IMR-90 (cell line): ENCODE results near the gene KDM2B. TPM values are rescaled to one million over a fixed set of nuclear protein-coding genes. Genes with fewer than 3 reads are reported as not detected.
A peak's percentile ranks its signal among the peaks of the same experiment; 100 is the strongest.

Experiments used
- ATAC-seq: fragments of 200-7000 bp; cut with Tn5 transposase; 2 replicates; pipeline ENCODE4 v1.9.1; 2020; ENCODE audit warnings: low read depth, mild to moderate bottlenecking, moderate library complexity
- BruUV-seq: library from RNA; stranded (reverse); fragments of 400-500 nt; replicated peaks from 2 replicates; lab custom pipeline; 2021; lab: Mats Ljungman, UMichigan
- CTCF ChIA-PET: fragments of 300-600 bp; formaldehyde crosslinking; extraction: SDS; loops from one replicate; lab custom pipeline; 2021; ENCODE audit warnings: antibody characterized with exemption; lab: Yijun Ruan, JAX
- POLR2A ChIA-PET: fragments of 300-600 bp; sonication (Branson Sonifier 250); formaldehyde crosslinking; loops from one replicate; lab custom pipeline; 2022; ENCODE audit warnings: antibody characterized with exemption; ENCODE audit not compliant: unreplicated experiment; lab: Charles Lee
- DNase-seq: peaks from one replicate; pipeline ENCODE4 v3.0.0; 2013
- H2AFZ ChIP-seq: replicated peaks from 2 replicates; pipeline ENCODE3; 2013; ENCODE audit warnings: low read length, mild to moderate bottlenecking; ENCODE audit not compliant: poor library complexity
- H2AK5ac ChIP-seq: 2 replicates; pipeline ENCODE4 v1.6.1; 2013; ENCODE audit warnings: low read depth, low read length, inconsistent platforms
- H2AK9ac ChIP-seq: replicated peaks from 2 replicates; pipeline ENCODE3; 2013; ENCODE audit warnings: mild to moderate bottlenecking, low read depth, low read length, moderate library complexity; ENCODE audit not compliant: poor library complexity
- H2BK120ac ChIP-seq: 2 replicates; pipeline ENCODE4 v1.6.1; 2013; ENCODE audit warnings: low read depth, low read length, inconsistent platforms
- H2BK15ac ChIP-seq: 3 replicates; pipeline ENCODE4 v1.6.1; 2013; ENCODE audit warnings: low read depth, low read length, inconsistent platforms
- H2BK20ac ChIP-seq: 2 replicates; pipeline ENCODE4 v1.6.1; 2013; ENCODE audit warnings: low read depth, mild to moderate bottlenecking, inconsistent platforms, low read length, moderate library complexity
- H2BK5ac ChIP-seq: 2 replicates; pipeline ENCODE4 v1.6.1; 2013; ENCODE audit warnings: mild to moderate bottlenecking, low read depth, low read length, inconsistent platforms; ENCODE audit not compliant: poor library complexity, severe bottlenecking
- H3K14ac ChIP-seq: replicated peaks from 2 replicates; pipeline ENCODE4 v1.6.1; 2013; ENCODE audit warnings: low read depth, low read length, inconsistent platforms
- H3K18ac ChIP-seq: 2 replicates; pipeline ENCODE4 v1.6.1; 2013; ENCODE audit warnings: low read depth, low read length, control low read depth
- H3K23ac ChIP-seq: 2 replicates; pipeline ENCODE4 v1.6.1; 2013; ENCODE audit warnings: low read depth, low read length, inconsistent platforms
- H3K27ac ChIP-seq: 2 replicates; pipeline ENCODE4 v1.5.1; 2013; ENCODE audit warnings: mild to moderate bottlenecking, control low read depth, low read length; ENCODE audit not compliant: insufficient read depth
- H3K27me3 ChIP-seq: 2 replicates; pipeline ENCODE4 v1.6.1; 2013; ENCODE audit warnings: low read length; ENCODE audit not compliant: control insufficient read depth, insufficient read depth
- H3K36me3 ChIP-seq: 2 replicates; pipeline ENCODE4 v1.6.1; 2013; ENCODE audit warnings: low read length, mixed read lengths; ENCODE audit not compliant: control insufficient read depth, insufficient read depth
- H3K4ac ChIP-seq: 2 replicates; pipeline ENCODE4 v1.6.1; 2013; ENCODE audit warnings: low read depth, low read length, inconsistent platforms
- H3K4me1 ChIP-seq: 2 replicates; pipeline ENCODE4 v1.6.1; 2013; ENCODE audit warnings: low read length, mixed read lengths; ENCODE audit not compliant: control insufficient read depth, insufficient read depth
- H3K4me2 ChIP-seq: 2 replicates; pipeline ENCODE4 v1.6.1; 2013; ENCODE audit warnings: low read depth, mild to moderate bottlenecking, control low read depth, low read length, moderate library complexity
- H3K4me3 ChIP-seq: 2 replicates; pipeline ENCODE4 v1.5.1; 2013; ENCODE audit warnings: low read depth, mild to moderate bottlenecking, control low read depth, low read length, moderate library complexity; ENCODE audit not compliant: insufficient read depth
- H3K56ac ChIP-seq: 2 replicates; pipeline ENCODE4 v1.6.1; 2013; ENCODE audit warnings: low read length, inconsistent platforms; ENCODE audit not compliant: insufficient read depth; ENCODE audit errors: extremely low read depth
- H3K79me1 ChIP-seq, 2 experiments: 2 replicates each; pipeline ENCODE4 v1.6.1; 2013; ENCODE audit warnings: low read length in 2 of 2, inconsistent platforms in 1 of 2, low read depth in 1 of 2
- H3K9ac ChIP-seq: 2 replicates; pipeline ENCODE4 v1.6.1; 2013; ENCODE audit warnings: low read depth, low read length, control low read depth
- H3K9me1 ChIP-seq: 2 replicates; pipeline ENCODE4 v1.6.1; 2013; ENCODE audit warnings: low read length, inconsistent platforms; ENCODE audit not compliant: insufficient read depth
- H3K9me3 ChIP-seq: 2 replicates; pipeline ENCODE4 v1.6.1; 2013; ENCODE audit warnings: low read length; ENCODE audit not compliant: control insufficient read depth, insufficient read depth
- H4K20me1 ChIP-seq: 2 replicates; pipeline ENCODE4 v1.6.1; 2013; ENCODE audit warnings: low read length, inconsistent platforms; ENCODE audit not compliant: insufficient read depth
- H4K5ac ChIP-seq: 2 replicates; pipeline ENCODE4 v1.6.1; 2013; ENCODE audit warnings: mild to moderate bottlenecking, low read depth, low read length, control low read depth
- H4K8ac ChIP-seq, 2 experiments: 2 replicates each; pipeline ENCODE4 v1.6.1; 2013; ENCODE audit warnings: low read depth in 2 of 2, low read length in 2 of 2, control low read depth in 1 of 2, inconsistent platforms in 1 of 2
- H4K91ac ChIP-seq: 2 replicates; pipeline ENCODE4 v1.6.1; 2013; ENCODE audit warnings: low read depth, low read length, inconsistent platforms; ENCODE audit not compliant: insufficient read depth
- BHLHE40 ChIP-seq: fragments of 150-350 bp; IDR thresholded peaks from 2 replicates; pipeline ENCODE4 v1.6.1; 2016; ENCODE audit warnings: mild to moderate bottlenecking, low read depth, low read length
- CEBPB ChIP-seq: IDR thresholded peaks from 2 replicates; pipeline ENCODE4 v1.6.1; 2012; ENCODE audit warnings: low read depth, low read length, improper control_type of control experiment
- CHD1 ChIP-seq: IDR thresholded peaks from 2 replicates; pipeline ENCODE4 v1.6.1; 2012; ENCODE audit warnings: low read depth, low read length, improper control_type of control experiment
- CTCF ChIP-seq: conservative IDR thresholded peaks from 2 replicates; pipeline ENCODE4 v1.5.1; 2012; ENCODE audit warnings: mild to moderate bottlenecking, low read depth, low read length, improper control_type of control experiment
- ELK1 ChIP-seq: fragments of 150-350 bp; IDR thresholded peaks from 2 replicates; pipeline ENCODE4 v1.6.1; 2016; ENCODE audit warnings: low read depth, mild to moderate bottlenecking, low read length, moderate library complexity, borderline replicate concordance
- FOS ChIP-seq: fragments of 150-350 bp; IDR thresholded peaks from 2 replicates; pipeline ENCODE4 v1.6.1; 2016; ENCODE audit warnings: low read depth, low read length
- MAFK ChIP-seq: IDR thresholded peaks from 2 replicates; pipeline ENCODE4 v1.6.1; 2012; ENCODE audit warnings: low read depth, low read length, improper control_type of control experiment
- MAZ ChIP-seq: IDR thresholded peaks from 2 replicates; pipeline ENCODE4 v1.6.1; 2012; ENCODE audit warnings: low read depth, mild to moderate bottlenecking, low read length, improper control_type of control experiment, moderate library complexity, borderline replicate concordance
- MXI1 ChIP-seq: IDR thresholded peaks from 2 replicates; pipeline ENCODE4 v1.6.1; 2012; ENCODE audit warnings: low read depth, mild to moderate bottlenecking, low read length, moderate library complexity, borderline replicate concordance
- NFE2L2 ChIP-seq: fragments of 150-350 bp; IDR thresholded peaks from 2 replicates; pipeline ENCODE4 v1.6.1; 2016; ENCODE audit warnings: low read depth, mild to moderate bottlenecking, low read length
- POLR2A ChIP-seq: IDR thresholded peaks from 2 replicates; pipeline ENCODE4 v1.6.1; 2012; ENCODE audit warnings: mild to moderate bottlenecking, low read depth, low read length
- RAD21 ChIP-seq: IDR thresholded peaks from 2 replicates; pipeline ENCODE4 v1.6.1; 2012; ENCODE audit warnings: low read length, improper control_type of control experiment
- RCOR1 ChIP-seq: IDR thresholded peaks from 2 replicates; pipeline ENCODE4 v1.6.1; 2012; ENCODE audit warnings: mild to moderate bottlenecking, low read length, improper control_type of control experiment; ENCODE audit not compliant: insufficient replicate concordance
- RFX5 ChIP-seq: IDR thresholded peaks from 2 replicates; pipeline ENCODE4 v1.8.0; 2012; ENCODE audit warnings: low read depth, mild to moderate bottlenecking, low read length, moderate library complexity
- SMC3 ChIP-seq: fragments of 150-350 bp; IDR thresholded peaks from 2 replicates; pipeline ENCODE4 v1.6.1; 2016; ENCODE audit warnings: low read depth, mild to moderate bottlenecking, antibody characterized with exemption, low read length, moderate library complexity
- USF2 ChIP-seq: fragments of 150-350 bp; IDR thresholded peaks from 2 replicates; pipeline ENCODE4 v1.6.1; 2017; ENCODE audit warnings: mild to moderate bottlenecking, antibody characterized with exemption, low read length, low read depth
- WGBS, 2 experiments: methylation state at CpG; one replicate each; pipeline versions ENCODE4 v1.1.5 to v1.1.7; 2013; ENCODE audit warnings: missing lambda C conversion rate in 2 of 2; ENCODE audit not compliant: insufficient read length in 1 of 2; ENCODE audit errors: extremely low coverage in 2 of 2; 5-methylcytosine and 5-hydroxymethylcytosine counted together
- dilution Hi-C: fragments of 300-500 bp; cut with HindIII; formaldehyde crosslinking; loops from one replicate; pipeline ENCODE4 v1.14.3; 2018; ENCODE audit warnings: low sequenced_read_pairs; ENCODE audit not compliant: unreplicated experiment
- in situ Hi-C: fragments of 300-500 bp; cut with MboI; formaldehyde crosslinking; loops from 3 replicates; pipeline ENCODE4 v1.14.3; 2019; ENCODE audit warnings: low sequenced_read_pairs, inconsistent platforms, mixed read lengths
- intact Hi-C: fragments of 100-400 bp; cut with micrococcal nuclease; formaldehyde crosslinking; loops from 2 replicates; pipeline ENCODE4 v1.10.0; 2022
- polyA plus RNA-seq, 3 experiments: library from polyadenylated mRNA; depleted of rRNA; stranded (reverse); fragments of >200 nt; gene quantifications; 2 replicates each; pipeline ENCODE4 v1.2.3, GENCODE V29; 2012; ENCODE audit warnings: low replicate concordance in 1 of 3
- total RNA-seq: library from RNA; depleted of rRNA; stranded (reverse); fragments of >200 nt; gene quantifications from 2 replicates; pipeline ENCODE4 v1.2.3, GENCODE V29; 2012

Gene KDM2B
- total and polyA plus RNA-seq, 2 of the 4 experiments (the other 2 are of a cell fraction): 22.6 to 24.2 TPM

GRCh38 chr12:121520586-121521086, 60.2 kb downstream of the KDM2B start:
- no TSS peak for BruUV-seq
- H3K56ac ChIP-seq: no peak overlapping the region
- H4K5ac ChIP-seq: no peak overlapping the region
- H4K8ac ChIP-seq: no peak overlapping the region
- no peaks in the 10 kb centered on the region for H3K27me3 ChIP-seq
- no peak overlapping the region for H3K4me2 ChIP-seq
- no peak overlapping the region for H3K4ac ChIP-seq
- DNase-seq (no peak), ATAC-seq (no peak)
- ChIA-PET CTCF (no interaction called here), POLR2A (no interaction called here)
- no peaks in the 10 kb centered on the region for H3K9me3 ChIP-seq
- in situ Hi-C loops: no loop called here
- H3K4me3 ChIP-seq: no peak overlapping the region
- peaks cover 25% of the 10 kb centered on the region for H3K36me3 ChIP-seq
- H3K9me1 ChIP-seq: 0 out of 2 replicates have a peak, but pooled peaks cover 3% of the 10 kb centered on the region
- no peaks in the 10 kb centered on the region; the same call in 1 of the 2 replicates for H3K4me1 ChIP-seq
- dilution Hi-C loops: no loop called here
- no peaks in the 10 kb centered on the region; the same call in 1 of the 2 replicates for H4K20me1 ChIP-seq
- WGBS, 2 experiments: 90% methylated on average over 13 of the region's 20 CpGs; no CpG with 5 or more reads in 1 of the 2 experiments
- intact Hi-C loops: no loop called here
- no peak overlapping the region for H2BK120ac ChIP-seq
- no peak overlapping the region for H2BK5ac ChIP-seq
- no peak overlapping the region for H2BK15ac ChIP-seq
- no peak overlapping the region for H3K14ac ChIP-seq
- H2AK9ac ChIP-seq: peak overlapping the region; percentile 65
- H3K27ac ChIP-seq: no peak overlapping the region
- no peak overlapping the region for H2AFZ ChIP-seq
- no peak overlapping the region for H4K91ac ChIP-seq
- no peak overlapping the region; the same call in 1 of the 2 replicates for H2AK5ac ChIP-seq
- H2BK20ac ChIP-seq: no peak overlapping the region
- no peak overlapping the region for H3K18ac ChIP-seq
- H3K23ac ChIP-seq: no peak overlapping the region
- peaks cover 0 to 8% of the 10 kb centered on the region in 2 experiments; a peak in 1 of 4 replicates for H3K79me1 ChIP-seq
- no peak for TF ChIP-seq MAZ
- no peak for TF ChIP-seq CEBPB
- TF ChIP-seq BHLHE40: no peak
- no peak for TF ChIP-seq RCOR1
- no peak for TF ChIP-seq ELK1
- no peak for TF ChIP-seq CHD1
- no peak for TF ChIP-seq SMC3
- no peak for TF ChIP-seq RAD21
- no peak for TF ChIP-seq MAFK
- no peak for TF ChIP-seq RFX5
- no peak for TF ChIP-seq FOS
- no peak for TF ChIP-seq USF2
- no peak for TF ChIP-seq POLR2A
- no peak for TF ChIP-seq NFE2L2
- no peak for TF ChIP-seq MXI1
- TF ChIP-seq CTCF: no peak
- H3K9ac ChIP-seq: no peak overlapping the region
